IPS-18c (cell line): Measurements from ENCODE around the gene DHRS1.
"Not testable (repeated sequence)": the region's sequence is repeated elsewhere in the genome, so short reads cannot be mapped to it uniquely, and the experiment has no call there.

Source experiments
- H3K4me3 ChIP-seq: 2 replicates; pipeline ENCODE4 v1.7.0; 2013; ENCODE audit warnings: low read depth, mild to moderate bottlenecking, low read length, moderate library complexity; ENCODE audit not compliant: insufficient read depth
- H3K9me3 ChIP-seq: one replicate; pipeline ENCODE4 v1.6.1; 2013; ENCODE audit warnings: mild to moderate bottlenecking, low read length, moderate library complexity; ENCODE audit not compliant: control insufficient read depth, insufficient read depth

DHRS1 gene

GRCh38 chr14:24251880-24252288, 47.7 kb downstream of the DHRS1 start:
- H3K9me3 ChIP-seq, result no peaks in the 10 kb centered on the region
- H3K4me3 ChIP-seq, result no peak overlapping the region

- Histone ChIP-seq H3K9me3 (no peaks in the 10 kb centered on the region), H3K4me3 (no peak overlapping the region)
Measured at GRCh38 chr14:24250354-24250753, 49.2 kb downstream of the DHRS1 start.

- H3K9me3 ChIP-seq, result no peaks in the 10 kb centered on the region
- no peak overlapping the region for H3K4me3 ChIP-seq
Measured at GRCh38 chr14:24249230-24250021, 50.2 kb downstream of the DHRS1 start.

GRCh38 chr14:24247422-24247821, 52.2 kb downstream of the DHRS1 start:
- H3K9me3 ChIP-seq, result no peaks in the 10 kb centered on the region
- no peak overlapping the region for H3K4me3 ChIP-seq

GRCh38 chr14:24246765-24247212, 52.8 kb downstream of the DHRS1 start:
- H3K4me3 ChIP-seq, result no peak overlapping the region
- H3K9me3 ChIP-seq, result no peaks in the 10 kb centered on the region

- H3K9me3 ChIP-seq, H3K4me3 ChIP-seq: not testable (repeated sequence)
Measured at GRCh38 chr14:24245350-24245749, 54.2 kb downstream of the DHRS1 start.

- no peaks in the 10 kb centered on the region for H3K9me3 ChIP-seq
- H3K4me3 ChIP-seq, result peak overlapping the region; percentile 70; the same call in 1 of the 2 replicates
Measured at GRCh38 chr14:24243336-24243836, 56.2 kb downstream of the DHRS1 start.

GRCh38 chr14:24241829-24242443, 57.6 kb downstream of the DHRS1 start:
- H3K9me3 ChIP-seq, result no peaks in the 10 kb centered on the region
- H3K4me3 ChIP-seq, result peak overlapping the region; percentile 70
